A549 (cell line): ENCODE results near the gene LGALS4. TPM values are rescaled to one million over a fixed set of nuclear protein-coding genes. Genes with fewer than 3 reads are reported as not detected.
"Not testable (repeated sequence)": the region's sequence is repeated elsewhere in the genome, so short reads cannot be mapped to it uniquely, and the experiment has no call there.

Source experiments
- ATAC-seq, 2 experiments: fragments of 200-7000 bp in 1 of 2; fragments of >200 bp in 1 of 2; cut with Nextera tagmentation in 1 of 2; cut with Tn5 transposase in 1 of 2; 3 replicates each; pipeline versions ENCODE4 v1.8.0 to v1.9.1; 2018 to 2020; ENCODE audit warnings: mild to moderate bottlenecking in 1 of 2, moderate library complexity in 1 of 2
- CTCF ChIA-PET: fragments of 300-600 bp; sonication (Branson Sonifier 250); formaldehyde crosslinking; extraction: SDS; loops from one replicate; lab custom pipeline; 2021; ENCODE audit warnings: antibody characterized with exemption, inconsistent platforms; lab: Yijun Ruan, JAX
- POLR2A ChIA-PET: fragments of 350-600 bp; formaldehyde crosslinking; extraction: SDS; loops from one replicate; lab custom pipeline; 2021; ENCODE audit warnings: antibody characterized with exemption, inconsistent platforms; lab: Yijun Ruan, JAX
- DNase-seq, 2 experiments: peaks; one replicate each; pipeline versions ENCODE4 v3.0.0 to v3.0.0-alpha.2; 2011 to 2016; ENCODE audit warnings: low read depth in 1 of 2, low spot score in 1 of 2
- FAIRE-seq: peaks from 2 replicates; lab custom pipeline; 2011; peaks lifted over from hg19 to GRCh38; lab: Jason Lieb, UNC
- H3K27ac ChIP-seq, 2 experiments: fragments of >200 bp; sonication (Bioruptor Twin); formaldehyde crosslinking; 3 replicates each; pipeline ENCODE4 v1.5.1; 2016 to 2017
- H3K4me1 ChIP-seq: fragments of >200 bp; sonication (Bioruptor Twin); formaldehyde crosslinking; 3 replicates; pipeline ENCODE4 v1.6.1; 2016
- H3K4me2 ChIP-seq: fragments of >200 bp; sonication (Bioruptor Twin); formaldehyde crosslinking; 3 replicates; pipeline ENCODE4 v1.6.1; 2016
- H3K4me3 ChIP-seq: fragments of >200 bp; sonication (Bioruptor Twin); formaldehyde crosslinking; 3 replicates; pipeline ENCODE4 v1.5.1; 2016
- H3K9me3 ChIP-seq: fragments of >200 bp; sonication (Bioruptor Twin); formaldehyde crosslinking; 3 replicates; pipeline ENCODE4 v1.6.1; 2016
- BHLHE40 ChIP-seq: IDR thresholded peaks from 2 replicates; pipeline ENCODE4 v1.6.1; 2012; ENCODE audit warnings: low read depth, low read length, inconsistent platforms
- CBX2 ChIP-seq: fragments of 200-600 bp; sonication (generic); IDR thresholded peaks from 2 replicates; pipeline ENCODE4 v1.6.1; 2016; ENCODE audit warnings: low read depth, mild to moderate bottlenecking, borderline replicate concordance
- CHD2 ChIP-seq: fragments of 150-350 bp; IDR thresholded peaks from 2 replicates; pipeline ENCODE4 v1.6.1; 2014; ENCODE audit warnings: low read length; ENCODE audit not compliant: partially characterized antibody
- EP300 ChIP-seq, 2 experiments: fragments of >200 bp; sonication (Bioruptor Twin); formaldehyde crosslinking; IDR thresholded peaks; 2 replicates in 1 of 2; 3 replicates in 1 of 2; pipeline ENCODE4 v1.6.1; 2016 to 2017
- ESRRA ChIP-seq: fragments of 150-350 bp; IDR thresholded peaks from 2 replicates; pipeline ENCODE4 v1.6.1; 2014; ENCODE audit warnings: mild to moderate bottlenecking, low read length, borderline replicate concordance
- GATA3 ChIP-seq: IDR thresholded peaks from 2 replicates; pipeline ENCODE4 v1.6.1; 2012; ENCODE audit warnings: borderline replicate concordance
- HDAC2 ChIP-seq: fragments of 200-600 bp; sonication (generic); IDR thresholded peaks from 2 replicates; pipeline ENCODE4 v1.6.1; 2016
- JUN ChIP-seq, 2 experiments: fragments of >200 bp; sonication (Bioruptor Twin); formaldehyde crosslinking; IDR thresholded peaks; 2 replicates in 1 of 2; 3 replicates in 1 of 2; pipeline ENCODE4 v1.6.1; 2016 to 2017
- KDM1A ChIP-seq: fragments of 200-600 bp; sonication (generic); IDR thresholded peaks from 2 replicates; pipeline ENCODE4 v1.6.1; 2016; ENCODE audit warnings: low read depth, mild to moderate bottlenecking
- MAFK ChIP-seq: fragments of 450-650 bp; IDR thresholded peaks from 2 replicates; pipeline ENCODE4 v1.6.1; 2014; ENCODE audit not compliant: partially characterized antibody
- MAZ ChIP-seq: fragments of 150-350 bp; IDR thresholded peaks from 2 replicates; pipeline ENCODE4 v1.6.1; 2014; ENCODE audit warnings: antibody characterized with exemption, low read depth, low read length, borderline replicate concordance
- NFE2L2 ChIP-seq: fragments of 150-350 bp; conservative IDR thresholded peaks from 2 replicates; pipeline ENCODE4 v1.6.1; 2014; ENCODE audit warnings: low read length
- NPAS2 ChIP-seq: fragments of 250-450 bp; sonication (Bioruptor Pico); IDR thresholded peaks from 2 replicates; pipeline ENCODE4 v1.8.0; 2022; ENCODE audit warnings: mild to moderate bottlenecking, moderate library complexity, borderline replicate concordance
- POLR2A ChIP-seq: IDR thresholded peaks from 2 replicates; pipeline ENCODE4 v1.6.1; 2012; ENCODE audit warnings: mild to moderate bottlenecking, low read length
- POLR2AphosphoS2 ChIP-seq: conservative IDR thresholded peaks from 2 replicates; pipeline ENCODE4 v1.6.1; 2012; ENCODE audit warnings: low read length, improper control_type of control experiment, inconsistent platforms
- RARB ChIP-seq: fragments of 250-450 bp; sonication (Bioruptor Pico); IDR thresholded peaks from 2 replicates; pipeline ENCODE4 v1.8.0; 2021; ENCODE audit warnings: mild to moderate bottlenecking, moderate library complexity
- RFX5 ChIP-seq: fragments of 450-650 bp; IDR thresholded peaks from 2 replicates; pipeline ENCODE4 v1.7.1; 2014; ENCODE audit warnings: antibody characterized with exemption, mild to moderate bottlenecking, moderate library complexity
- ZC3H11A ChIP-seq: fragments of 450-650 bp; IDR thresholded peaks from 2 replicates; pipeline ENCODE4 v1.6.1; 2014; ENCODE audit warnings: antibody characterized with exemption, mild to moderate bottlenecking
- ZFP36 ChIP-seq: fragments of 450-650 bp; IDR thresholded peaks from 2 replicates; pipeline ENCODE4 v1.6.1; 2014; ENCODE audit warnings: borderline replicate concordance; ENCODE audit not compliant: partially characterized antibody
- ZSCAN20 ChIP-seq: fragments of 250-450 bp; sonication (Bioruptor Pico); IDR thresholded peaks from 2 replicates; pipeline ENCODE4 v1.8.0; 2022; ENCODE audit warnings: mild to moderate bottlenecking, moderate library complexity
- WGBS: methylation state at CpG from one replicate; pipeline ENCODE4 v1.1.6; 2017; ENCODE audit errors: missing lambda C conversion rate; 5-methylcytosine and 5-hydroxymethylcytosine counted together
- polyA plus RNA-seq, 4 experiments: library from polyadenylated mRNA; depleted of rRNA in 3 of 4; stranded (reverse); fragments of >200 nt; fragmentation: RNase III in 1 of 4; extraction: RNeasy Plus Mini Kit Qiagen cat#74134 plus additional on column Dnase treatment in 1 of 4; gene quantifications; 2 replicates in 3 of 4; 3 replicates in 1 of 4; pipeline ENCODE4 v1.2.3, GENCODE V29; 2011 to 2017
- TF ChIP-seq, protein P1 (sequence below): IDR thresholded peaks from 2 replicates; pipeline ENCODE4 v1.6.1; 2012
- TF ChIP-seq, protein P2 (sequence below): fragments of >200 bp; sonication (Bioruptor Twin); formaldehyde crosslinking; IDR thresholded peaks from 3 replicates; pipeline ENCODE4 v1.5.1; 2016
- TF ChIP-seq, protein P3 (sequence below): fragments of >200 bp; sonication (Bioruptor Twin); formaldehyde crosslinking; IDR thresholded peaks from 2 replicates; pipeline ENCODE4 v1.6.1; 2016
- TF ChIP-seq, protein P4 (sequence below): fragments of 450-650 bp; IDR thresholded peaks from 2 replicates; pipeline ENCODE4 v1.6.1; 2014; ENCODE audit warnings: antibody characterized with exemption

LGALS4 gene
- polyA plus RNA-seq, 2 of the 4 experiments (the other 2 are of a cell fraction): 0.94 to 2.5 TPM

DNA sequence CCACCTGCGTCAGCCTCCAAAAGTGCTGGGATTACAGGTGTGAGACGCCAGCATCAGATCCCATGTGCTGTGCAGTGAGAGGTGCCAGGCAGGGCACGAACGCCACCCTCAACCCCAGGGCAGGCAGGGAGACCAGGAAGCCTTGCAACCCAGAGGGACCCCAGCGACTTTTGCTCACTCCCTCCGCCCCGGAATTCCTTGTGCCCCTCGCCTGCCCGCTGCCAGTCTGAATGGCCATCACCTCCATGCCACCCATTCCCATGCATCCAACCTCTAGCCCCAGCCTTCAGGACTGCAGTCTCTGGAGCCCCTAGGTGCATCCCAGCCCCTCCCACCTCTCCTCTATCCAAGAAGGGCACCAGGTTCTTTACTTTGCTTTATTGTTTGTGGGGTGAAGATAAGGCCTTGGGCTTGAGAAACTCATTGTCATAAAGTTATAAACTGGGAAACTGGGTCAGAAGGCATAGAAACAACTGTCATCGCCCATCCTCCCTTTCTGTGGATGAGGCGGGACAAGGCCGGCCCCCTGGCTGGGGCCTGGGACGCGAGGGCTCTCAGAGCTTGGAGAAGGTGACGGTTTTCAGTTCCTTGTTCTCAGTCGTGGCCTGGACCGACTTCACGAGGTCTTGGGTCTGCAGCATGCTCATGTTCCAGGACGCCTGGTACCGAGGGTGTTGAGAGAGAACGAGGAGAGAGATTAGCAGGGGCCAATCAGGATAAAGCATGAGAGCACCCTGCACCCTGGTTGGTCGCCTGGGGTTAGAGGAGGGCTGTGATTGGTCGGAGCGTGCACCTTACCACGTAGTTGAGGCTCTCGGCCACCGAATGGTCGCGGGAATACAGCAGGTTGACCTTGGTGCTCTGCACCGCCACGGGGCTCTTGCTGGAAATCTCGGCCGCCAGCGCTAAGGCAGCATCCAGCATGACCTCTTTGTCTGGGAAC is 2.6 kb upstream of the LGALS4 start:
- DNase-seq: no peak
- H3K27ac ChIP-seq: no peak overlapping the region
- H3K4me2 ChIP-seq: no peak overlapping the region
- no peaks in the 10 kb centered on the region for H3K9me3 ChIP-seq
- H3K4me1 ChIP-seq: peaks cover 19% of the 10 kb centered on the region
- ATAC-seq: peak; percentile 17 to 44; a peak in 3 of 6 replicates
- TF ChIP-seq GATA3 (no peak), ZC3H11A (no peak), ZSCAN20 (CRISPR knock-in tag) (no peak), JUN (IDR thresholded peaks at IDR 0.05) (peak in 1 of 2 experiments; percentile 24; a peak in 1 of 5 replicates), EP300 (IDR thresholded peaks at IDR 0.05) (no peak), POLR2AphosphoS2 (no peak), POLR2A (no peak), RFX5 (no peak), KDM1A (no peak), CHD2 (no peak), ESRRA (no peak), NPAS2 (no peak), HDAC2 (no peak)
- TF ChIP-seq, protein P1, sequence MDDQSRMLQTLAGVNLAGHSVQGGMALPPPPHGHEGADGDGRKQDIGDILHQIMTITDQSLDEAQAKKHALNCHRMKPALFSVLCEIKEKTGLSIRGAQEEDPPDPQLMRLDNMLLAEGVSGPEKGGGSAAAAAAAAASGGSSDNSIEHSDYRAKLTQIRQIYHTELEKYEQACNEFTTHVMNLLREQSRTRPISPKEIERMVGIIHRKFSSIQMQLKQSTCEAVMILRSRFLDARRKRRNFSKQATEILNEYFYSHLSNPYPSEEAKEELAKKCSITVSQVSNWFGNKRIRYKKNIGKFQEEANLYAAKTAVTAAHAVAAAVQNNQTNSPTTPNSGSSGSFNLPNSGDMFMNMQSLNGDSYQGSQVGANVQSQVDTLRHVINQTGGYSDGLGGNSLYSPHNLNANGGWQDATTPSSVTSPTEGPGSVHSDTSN: 0 out of 2 replicates have a peak, but pooled peaks have one; percentile 33
- ChIA-PET POLR2A (interaction anchor here (1.0 to 1.4 kb wide), 2 partner anchors 13 to 14 kb away, joined by 3 to 7 read pairs; no protein-coding TSS in a partner anchor), CTCF (interaction anchor here (1.0 to 2.0 kb wide), 6 partner anchors 13 to 412 kb away, joined by 3 to 6 read pairs (median 3); partner anchors contain the start of gene FAM98C)
- FAIRE-seq: no peak
- 91% methylated on average over 34 of the region's 34 CpGs for WGBS
- H3K4me3 ChIP-seq: no peak overlapping the region

DNA sequence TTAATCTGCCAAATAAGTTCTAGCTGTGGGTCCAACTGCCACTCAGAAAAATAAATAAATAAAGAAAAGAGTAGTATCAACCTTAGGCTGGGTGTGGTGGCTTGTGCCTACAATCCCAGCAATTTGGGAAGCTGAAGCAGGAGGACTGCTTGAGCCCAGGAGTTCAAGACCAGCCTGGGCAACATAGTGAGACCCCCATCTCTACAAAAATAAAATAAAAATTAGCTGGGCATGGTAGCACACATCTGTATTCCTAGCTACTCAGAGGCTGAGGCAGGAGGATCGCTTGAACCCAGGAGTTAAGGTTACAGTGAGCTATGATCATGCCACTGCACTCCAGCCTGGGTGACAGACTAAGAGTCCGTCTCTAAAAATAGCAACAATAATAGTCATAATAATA is 1.2 kb upstream of the LGALS4 start:
- H3K9me3 ChIP-seq, H3K4me3 ChIP-seq, H3K27ac ChIP-seq, ATAC-seq, H3K4me1 ChIP-seq, DNase-seq, FAIRE-seq, H3K4me2 ChIP-seq: not testable (repeated sequence)
- 85% methylated on average over 2 of the region's 2 CpGs for WGBS
- ChIA-PET POLR2A (interaction anchor here (0.9 to 1.4 kb wide), 4 partner anchors 12 to 25 kb away, joined by 3 to 7 read pairs (median 4); partner anchors contain the start of gene ECH1), CTCF (interaction anchor here (0.7 to 2.0 kb wide), 5 partner anchors 12 to 300 kb away, joined by 3 to 7 read pairs (median 4); partner anchors contain the start of genes MRPS12 and SARS2)

DNA sequence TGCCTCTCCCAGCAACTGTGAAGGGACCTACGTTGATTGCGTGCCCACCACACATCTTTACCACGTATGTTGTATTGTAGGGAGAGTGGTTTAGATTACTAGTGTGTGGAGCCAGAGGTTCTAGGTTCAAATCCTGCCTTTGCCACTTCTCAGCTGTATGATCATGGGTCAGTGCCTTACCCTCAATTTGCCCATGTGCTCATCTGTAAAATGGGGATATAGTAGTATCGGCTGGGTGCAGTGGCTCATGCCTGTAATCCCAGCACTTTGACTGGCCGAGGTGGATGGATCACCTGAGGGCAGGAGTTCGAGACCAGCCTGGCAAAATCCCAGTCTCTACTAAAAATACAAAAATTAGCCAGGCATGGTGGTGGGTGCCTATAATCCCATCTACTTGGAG is 578 bp upstream of the LGALS4 start:
- ATAC-seq: no peak
- CTCF ChIA-PET: interaction anchor here (0.9 to 2.0 kb wide), 5 partner anchors 52 to 178 kb away, joined by 3 to 7 read pairs (median 3); partner anchors contain the start of genes MRPS12 and SARS2
- 89% methylated on average over 6 of the region's 6 CpGs for WGBS
- no peak overlapping the region for H3K4me3 ChIP-seq
- H3K4me2 ChIP-seq: no peak overlapping the region
- DNase-seq: no peak
- TF ChIP-seq CBX2 (no peak), JUN (IDR thresholded peaks at IDR 0.05) (no peak), KDM1A (no peak), ZSCAN20 (CRISPR knock-in tag) (no peak), MAFK (no peak), CHD2 (no peak), ZC3H11A (no peak), NFE2L2 (no peak), ZFP36 (no peak), NPAS2 (no peak), BHLHE40 (no peak), RARB (CRISPR knock-in tag) (no peak), MAZ (no peak)
- TF ChIP-seq, protein P2, sequence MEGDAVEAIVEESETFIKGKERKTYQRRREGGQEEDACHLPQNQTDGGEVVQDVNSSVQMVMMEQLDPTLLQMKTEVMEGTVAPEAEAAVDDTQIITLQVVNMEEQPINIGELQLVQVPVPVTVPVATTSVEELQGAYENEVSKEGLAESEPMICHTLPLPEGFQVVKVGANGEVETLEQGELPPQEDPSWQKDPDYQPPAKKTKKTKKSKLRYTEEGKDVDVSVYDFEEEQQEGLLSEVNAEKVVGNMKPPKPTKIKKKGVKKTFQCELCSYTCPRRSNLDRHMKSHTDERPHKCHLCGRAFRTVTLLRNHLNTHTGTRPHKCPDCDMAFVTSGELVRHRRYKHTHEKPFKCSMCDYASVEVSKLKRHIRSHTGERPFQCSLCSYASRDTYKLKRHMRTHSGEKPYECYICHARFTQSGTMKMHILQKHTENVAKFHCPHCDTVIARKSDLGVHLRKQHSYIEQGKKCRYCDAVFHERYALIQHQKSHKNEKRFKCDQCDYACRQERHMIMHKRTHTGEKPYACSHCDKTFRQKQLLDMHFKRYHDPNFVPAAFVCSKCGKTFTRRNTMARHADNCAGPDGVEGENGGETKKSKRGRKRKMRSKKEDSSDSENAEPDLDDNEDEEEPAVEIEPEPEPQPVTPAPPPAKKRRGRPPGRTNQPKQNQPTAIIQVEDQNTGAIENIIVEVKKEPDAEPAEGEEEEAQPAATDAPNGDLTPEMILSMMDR: no peak
- TF ChIP-seq, protein P3, sequence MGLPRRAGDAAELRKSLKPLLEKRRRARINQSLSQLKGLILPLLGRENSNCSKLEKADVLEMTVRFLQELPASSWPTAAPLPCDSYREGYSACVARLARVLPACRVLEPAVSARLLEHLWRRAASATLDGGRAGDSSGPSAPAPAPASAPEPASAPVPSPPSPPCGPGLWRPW: no peak
- TF ChIP-seq, protein P4, sequence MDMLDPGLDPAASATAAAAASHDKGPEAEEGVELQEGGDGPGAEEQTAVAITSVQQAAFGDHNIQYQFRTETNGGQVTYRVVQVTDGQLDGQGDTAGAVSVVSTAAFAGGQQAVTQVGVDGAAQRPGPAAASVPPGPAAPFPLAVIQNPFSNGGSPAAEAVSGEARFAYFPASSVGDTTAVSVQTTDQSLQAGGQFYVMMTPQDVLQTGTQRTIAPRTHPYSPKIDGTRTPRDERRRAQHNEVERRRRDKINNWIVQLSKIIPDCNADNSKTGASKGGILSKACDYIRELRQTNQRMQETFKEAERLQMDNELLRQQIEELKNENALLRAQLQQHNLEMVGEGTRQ: no peak
- TF ChIP-seq, all 56 proteins: peak for 0
- POLR2A ChIA-PET: interaction anchor here (0.6 to 0.9 kb wide), 3 partner anchors 25 to 83 kb away, joined by 3 read pairs; no protein-coding TSS in a partner anchor
- H3K27ac ChIP-seq: peak overlapping the region in 1 of 2 experiments; percentile 20; a peak in 2 of 6 replicates
- FAIRE-seq: peak; percentile 77
- H3K4me1 ChIP-seq: peaks cover 9% of the 10 kb centered on the region
- no peaks in the 10 kb centered on the region for H3K9me3 ChIP-seq
